ENCODE data around the gene ANKRD13A. TPM values are rescaled to one million over a fixed set of nuclear protein-coding genes. Genes with fewer than 3 reads are reported as not detected.

ANKRD13A gene
- total RNA-seq, 3 donors from 2014 or later = 66.4 to 172 (median 88.2) TPM

GRCh38 chr12:110023059-110023980 is 24.1 kb downstream of the ANKRD13A start:
- no peak for TF ChIP-seq CTCF (IDR thresholded peaks at IDR 0.05)
- no peak for TF ChIP-seq POLR2AphosphoS5 (IDR thresholded peaks at IDR 0.05)
- no peak for TF ChIP-seq POLR2A (IDR thresholded peaks at IDR 0.05)
- Histone ChIP-seq H3K36me3 (peaks cover 7% of the 10 kb centered on the region), H3K27ac (peak overlapping the region in 1 of 2 donors; percentile 26), H3K4me3 (no peak overlapping the region), H3K27me3 (no peaks in the 10 kb centered on the region), H3K4me1 (no peaks in the 10 kb centered on the region), H3K9me3 (no peaks in the 10 kb centered on the region)
- intact Hi-C loops (cut with DNase I; ENCODE audit: low total_unique reads) = no loop called here
- DNase-seq (ENCODE audit: low spot score in 2 of 2) = peak in 1 of 2 donors; percentile 39

DNA sequence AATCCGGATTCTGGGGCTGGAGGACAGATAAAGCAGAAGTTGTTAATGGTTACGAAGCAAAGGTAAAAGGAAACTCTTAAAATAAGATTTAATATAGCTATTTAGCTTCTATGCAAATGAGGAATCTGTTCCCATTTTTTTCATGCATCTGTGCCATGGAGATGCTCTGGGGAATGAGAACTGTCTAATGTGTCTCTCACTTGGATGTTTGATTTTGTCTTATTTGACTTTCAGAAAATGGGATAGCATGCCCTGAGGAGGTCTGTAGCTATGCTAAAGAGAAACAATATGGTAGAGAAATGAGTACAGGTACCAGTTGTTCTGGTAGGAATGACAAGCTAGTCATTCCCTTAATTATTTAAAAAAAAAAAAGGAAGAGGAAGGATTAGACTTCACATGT is 24.8 kb downstream of the ANKRD13A start:
- intact Hi-C loops (cut with DNase I; ENCODE audit: low total_unique reads) = no loop called here
- Histone ChIP-seq H3K36me3 (peaks cover 4% of the 10 kb centered on the region), H3K27ac (peak overlapping the region in 1 of 2 donors; percentile 26), H3K4me3 (no peak overlapping the region), H3K9me3 (no peaks in the 10 kb centered on the region), H3K4me1 (no peaks in the 10 kb centered on the region), H3K27me3 (no peaks in the 10 kb centered on the region)
- DNase-seq (ENCODE audit: low spot score in 2 of 2) = no peak
- no peak for TF ChIP-seq POLR2A (IDR thresholded peaks at IDR 0.05)
- no peak for TF ChIP-seq POLR2AphosphoS5 (IDR thresholded peaks at IDR 0.05)
- TF ChIP-seq CTCF (IDR thresholded peaks at IDR 0.05) = no peak

DNA sequence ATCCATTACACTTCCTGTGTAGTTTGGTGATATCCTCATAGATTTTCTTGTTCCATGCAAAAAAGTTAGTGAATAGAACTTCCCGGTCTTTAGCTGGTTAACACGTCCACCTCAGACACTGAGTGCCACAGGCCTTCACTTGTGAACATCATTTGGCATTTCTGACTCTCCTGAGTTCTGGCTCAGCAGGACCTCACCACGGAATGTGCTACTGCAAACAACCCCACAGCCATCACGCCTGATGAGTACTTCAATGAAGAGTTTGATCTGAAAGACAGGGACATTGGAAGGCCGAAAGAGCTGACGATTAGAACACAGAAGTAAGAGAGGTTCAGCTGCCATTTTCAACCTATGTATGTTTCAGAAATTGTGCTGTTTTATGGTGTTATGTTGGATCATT is 29.1 kb downstream of the ANKRD13A start:
- DNase-seq (ENCODE audit: low spot score in 2 of 2) = no peak
- Histone ChIP-seq H3K27ac (no peak overlapping the region), H3K36me3 (no peaks in the 10 kb centered on the region), H3K4me1 (no peaks in the 10 kb centered on the region), H3K9me3 (no peaks in the 10 kb centered on the region), H3K4me3 (no peak overlapping the region), H3K27me3 (no peaks in the 10 kb centered on the region)
- intact Hi-C loops (cut with DNase I; ENCODE audit: low total_unique reads) = no loop called here
- no peak for TF ChIP-seq POLR2A (IDR thresholded peaks at IDR 0.05)
- no peak for TF ChIP-seq POLR2AphosphoS5 (IDR thresholded peaks at IDR 0.05)
- no peak for TF ChIP-seq CTCF (IDR thresholded peaks at IDR 0.05)

DNA sequence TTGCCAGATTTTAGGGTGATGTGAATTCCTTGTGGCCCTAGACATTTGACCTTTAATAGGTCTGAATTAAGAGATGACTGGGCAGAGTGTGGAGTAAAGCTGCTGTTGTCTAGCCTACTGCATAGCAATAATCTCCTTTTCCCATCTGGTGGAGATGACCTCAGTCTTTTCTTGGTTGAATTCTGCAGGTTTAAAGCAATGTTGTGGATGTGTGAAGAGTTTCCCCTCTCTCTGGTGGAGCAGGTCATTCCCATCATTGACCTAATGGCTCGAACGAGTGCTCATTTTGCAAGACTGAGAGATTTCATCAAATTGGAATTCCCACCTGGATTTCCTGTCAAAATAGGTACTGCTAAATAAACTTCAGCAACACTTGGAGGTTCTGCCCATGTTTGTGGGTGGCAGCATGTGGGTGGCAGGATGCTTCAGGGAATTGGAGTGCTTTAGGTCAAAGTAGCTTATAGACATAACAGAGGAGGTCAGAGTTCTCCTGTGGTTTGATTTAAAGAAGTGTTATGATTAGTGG is 30.1 kb downstream of the ANKRD13A start:
- Histone ChIP-seq H3K27ac (no peak overlapping the region), H3K27me3 (no peaks in the 10 kb centered on the region), H3K36me3 (no peaks in the 10 kb centered on the region), H3K9me3 (no peaks in the 10 kb centered on the region), H3K4me3 (no peak overlapping the region), H3K4me1 (no peaks in the 10 kb centered on the region)
- no peak for DNase-seq (ENCODE audit: low spot score in 2 of 2)
- TF ChIP-seq POLR2AphosphoS5 (IDR thresholded peaks at IDR 0.05) (no peak), POLR2A (IDR thresholded peaks at IDR 0.05) (no peak), CTCF (IDR thresholded peaks at IDR 0.05) (no peak)
- intact Hi-C loops (cut with DNase I; ENCODE audit: low total_unique reads) = no loop called here

DNA sequence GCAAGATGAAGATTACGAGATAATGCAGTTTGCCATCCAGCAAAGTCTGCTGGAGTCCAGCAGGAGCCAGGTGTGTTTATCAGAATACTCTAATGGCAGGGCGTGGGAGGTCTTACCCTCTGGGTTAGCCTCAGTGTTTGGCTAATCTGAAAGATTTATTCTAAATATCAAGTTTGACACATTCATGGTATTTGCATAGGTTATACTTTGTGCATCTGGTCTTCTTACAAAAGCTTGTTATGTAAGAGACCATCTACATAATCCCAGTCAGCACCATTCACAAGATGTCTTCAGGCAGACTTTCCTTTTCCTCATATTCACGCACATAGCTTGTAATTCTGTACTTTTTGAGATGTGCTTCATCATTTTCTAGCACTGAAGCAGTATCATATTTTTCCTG is 34.7 kb downstream of the ANKRD13A start:
- DNase-seq (ENCODE audit: low spot score in 2 of 2) = no peak
- intact Hi-C loops (cut with DNase I; ENCODE audit: low total_unique reads) = no loop called here
- Histone ChIP-seq H3K4me3 (no peak overlapping the region), H3K27ac (no peak overlapping the region), H3K27me3 (no peaks in the 10 kb centered on the region), H3K4me1 (no peaks in the 10 kb centered on the region), H3K36me3 (no peaks in the 10 kb centered on the region), H3K9me3 (no peaks in the 10 kb centered on the region)
- TF ChIP-seq POLR2A (IDR thresholded peaks at IDR 0.05) (no peak), CTCF (IDR thresholded peaks at IDR 0.05) (no peak), POLR2AphosphoS5 (IDR thresholded peaks at IDR 0.05) (no peak)

Data from breast epithelium (tissue), 4 donors.